Esophagus muscularis mucosa (tissue), 4 donors: ENCODE data around the gene RNF8. TPM values are rescaled to one million over a fixed set of nuclear protein-coding genes. Genes with fewer than 3 reads are reported as not detected.
"Not testable (repeated sequence)": the region's sequence is repeated elsewhere in the genome, so short reads cannot be mapped to it uniquely, and the experiment has no call there.

ENCODE experiments used
- DNase-seq: peaks from one replicate; pipeline ENCODE4 v3.0.0-alpha.2; 2017; ENCODE audit errors: extremely low spot score
- H3K27ac ChIP-seq, 4 donors: fragments of 200-600 bp; sonication (generic); replicated peaks in 1 of 4; 1 replicate in 3 of 4; 2 replicates in 1 of 4; pipeline ENCODE4 v1.5.1; 2016 to 2019; ENCODE audit warnings: mild to moderate bottlenecking in 1 of 4
- H3K27me3 ChIP-seq, 4 donors: fragments of 200-600 bp; sonication (generic); one replicate each; pipeline versions ENCODE4 v1.5.1 to v1.6.0; 2016 to 2019
- H3K36me3 ChIP-seq, 4 donors: fragments of 200-600 bp; sonication (generic); one replicate each; pipeline ENCODE4 v1.5.1; 2016 to 2019
- H3K4me1 ChIP-seq, 4 donors: fragments of 200-600 bp; sonication (generic); one replicate each; pipeline ENCODE4 v1.5.1; 2016 to 2019
- H3K4me3 ChIP-seq, 4 donors: fragments of 200-600 bp; sonication (generic); 1 replicate in 2 of 4; 2 replicates in 2 of 4; pipeline ENCODE4 v1.5.1; 2016 to 2019; ENCODE audit warnings: mild to moderate bottlenecking in 4 of 4, moderate library complexity in 1 of 4
- H3K9me3 ChIP-seq, 4 donors: fragments of 200-600 bp; sonication (generic); 1 replicate in 3 of 4; 2 replicates in 1 of 4; pipeline ENCODE4 v1.5.1; 2016 to 2019
- CTCF ChIP-seq, 3 experiments: fragments of 200-600 bp in 2 of 3; fragments of 450-650 bp in 1 of 3; sonication (generic) in 2 of 3; IDR thresholded peaks; one replicate each; pipeline ENCODE4 v1.5.1; 2017 to 2019; ENCODE audit warnings: antibody characterized with exemption in 3 of 3, mild to moderate bottlenecking in 2 of 3, moderate library complexity in 1 of 3
- EP300 ChIP-seq: sonication (generic); formaldehyde crosslinking; IDR thresholded peaks from one replicate; pipeline ENCODE4 v1.6.1; 2017; ENCODE audit warnings: antibody characterized with exemption
- POLR2A ChIP-seq: fragments of 450-650 bp; IDR thresholded peaks from one replicate; pipeline ENCODE4 v1.6.1; 2017; ENCODE audit warnings: antibody characterized with exemption, moderate library complexity, mild to moderate bottlenecking, low read depth
- POLR2AphosphoS5 ChIP-seq, 2 donors: sonication (generic); formaldehyde crosslinking; IDR thresholded peaks; one replicate each; pipeline ENCODE4 v1.6.1; 2017; ENCODE audit warnings: antibody characterized with exemption in 2 of 2
- WGBS: methylation state at CpG from one replicate; pipeline ENCODE4 v1.1.5; 2018; 5-methylcytosine and 5-hydroxymethylcytosine counted together
- intact Hi-C: fragments of 100-400 bp; cut with DNase I; formaldehyde crosslinking; loops from one replicate; pipeline ENCODE4 v1.15.1; 2023
- total RNA-seq, 4 donors: library from RNA; depleted of rRNA; stranded (reverse); fragments of >200 nt; gene quantifications; one replicate each; pipeline versions ENCODE4 v1.1.0 to v1.2.1, GENCODE V29; 2016

Gene RNF8
- total RNA-seq = 10 to 100 TPM; 14.7 to 19.9 (median 18.3) TPM

GRCh38 chr6:37353761-37354525 lies at the start of gene RNF8:
Gene RNF8 (plus strand): TSS chr6:37353983. CDS start chr6:37354165, 182 bp downstream.
- peak within 1 kb of the TSS; percentile 70 to 78 (median 75) for H3K27ac ChIP-seq

GRCh38 chr6:37304766-37305165 lies 49.0 kb upstream of the RNF8 start:
- intact Hi-C loops = no loop called here
- H3K27ac ChIP-seq = no peak overlapping the region
- 95% methylated on average over 7 of the region's 7 CpGs for WGBS
- peaks cover 17 to 43% (median 31%) of the 10 kb centered on the region in 4 donors for H3K36me3 ChIP-seq
- no peaks in the 10 kb centered on the region for H3K27me3 ChIP-seq
- DNase-seq = no peak
- no peak overlapping the region for H3K4me3 ChIP-seq
- TF ChIP-seq CTCF (IDR thresholded peaks at IDR 0.05) = no peak
- TF ChIP-seq POLR2A = no peak
- TF ChIP-seq EP300 = no peak
- no peak for TF ChIP-seq POLR2AphosphoS5 (IDR thresholded peaks at IDR 0.05)
- no peaks in the 10 kb centered on the region for H3K9me3 ChIP-seq
- peaks cover 13 to 20% (median 17%) of the 10 kb centered on the region in 4 donors for H3K4me1 ChIP-seq

More at GRCh38 chr6:37353761-37354525, at the start of gene RNF8:
- H3K4me3 ChIP-seq = peak within 1 kb of the TSS; percentile 81 to 99 (median 94)
- DNase-seq = peak; percentile 94
- no peaks in the 10 kb centered on the region for H3K27me3 ChIP-seq
- no peaks in the 10 kb centered on the region for H3K9me3 ChIP-seq
- peaks cover 12 to 26% (median 17%) of the 10 kb centered on the region in 4 donors for H3K4me1 ChIP-seq
- H3K36me3 ChIP-seq = no peaks in the 10 kb centered on the region
- peak; percentile 79 to 87 for TF ChIP-seq POLR2AphosphoS5 (IDR thresholded peaks at IDR 0.05)
- TF ChIP-seq EP300 = no peak
- TF ChIP-seq POLR2A = no peak
- WGBS = under 1% methylated on average over 30 of the region's 54 CpGs
- intact Hi-C loops = no loop called here

GRCh38 chr6:37305841-37306425 lies 47.9 kb upstream of the RNF8 start:
- 89% methylated on average over 4 of the region's 4 CpGs for WGBS
- no peak for DNase-seq

GRCh38 chr6:37306624-37307222 lies 47.1 kb upstream of the RNF8 start:
- Histone ChIP-seq H3K36me3 (peaks cover 12 to 30% (median 24%) of the 10 kb centered on the region in 4 donors), H3K27ac (no peak overlapping the region), H3K4me1 (peaks cover 13 to 20% (median 17%) of the 10 kb centered on the region in 4 donors), H3K9me3 (no peaks in the 10 kb centered on the region), H3K27me3 (no peaks in the 10 kb centered on the region), H3K4me3 (no peak overlapping the region)
- no peak for DNase-seq
- WGBS = 92% methylated on average over 4 of the region's 4 CpGs
- intact Hi-C loops = no loop called here
- TF ChIP-seq POLR2A (no peak), POLR2AphosphoS5 (IDR thresholded peaks at IDR 0.05) (no peak), EP300 (no peak), CTCF (IDR thresholded peaks at IDR 0.05) (no peak)

More at GRCh38 chr6:37305841-37306425, 47.9 kb upstream of the RNF8 start:
- TF ChIP-seq POLR2AphosphoS5 (IDR thresholded peaks at IDR 0.05) = no peak
- no peak for TF ChIP-seq CTCF (IDR thresholded peaks at IDR 0.05)
- Histone ChIP-seq H3K27me3 (no peaks in the 10 kb centered on the region), H3K36me3 (peaks cover 17 to 37% (median 29%) of the 10 kb centered on the region in 4 donors), H3K27ac (no peak overlapping the region), H3K9me3 (no peaks in the 10 kb centered on the region), H3K4me3 (no peak overlapping the region), H3K4me1 (peaks cover 13 to 20% (median 17%) of the 10 kb centered on the region in 4 donors)
- intact Hi-C loops = no loop called here

GRCh38 chr6:37307484-37307883 lies 46.3 kb upstream of the RNF8 start:
- H3K4me3 ChIP-seq, DNase-seq, H3K9me3 ChIP-seq, H3K27me3 ChIP-seq, intact Hi-C loops: not testable (repeated sequence)
- peak overlapping the region; percentile 50 to 67 (median 60) for H3K27ac ChIP-seq
- WGBS = 92% methylated on average over 10 of the region's 10 CpGs
- peaks cover 13 to 20% (median 17%) of the 10 kb centered on the region in 4 donors for H3K4me1 ChIP-seq
- H3K36me3 ChIP-seq = peaks cover 6 to 29% (median 17%) of the 10 kb centered on the region in 4 donors
